ENCODE data around the gene SFTPD.
A peak's percentile ranks its signal among the peaks of the same experiment; 100 is the strongest.
"Not testable (repeated sequence)": the region's sequence is repeated elsewhere in the genome, so short reads cannot be mapped to it uniquely, and the experiment has no call there.

Gene SFTPD

DNA sequence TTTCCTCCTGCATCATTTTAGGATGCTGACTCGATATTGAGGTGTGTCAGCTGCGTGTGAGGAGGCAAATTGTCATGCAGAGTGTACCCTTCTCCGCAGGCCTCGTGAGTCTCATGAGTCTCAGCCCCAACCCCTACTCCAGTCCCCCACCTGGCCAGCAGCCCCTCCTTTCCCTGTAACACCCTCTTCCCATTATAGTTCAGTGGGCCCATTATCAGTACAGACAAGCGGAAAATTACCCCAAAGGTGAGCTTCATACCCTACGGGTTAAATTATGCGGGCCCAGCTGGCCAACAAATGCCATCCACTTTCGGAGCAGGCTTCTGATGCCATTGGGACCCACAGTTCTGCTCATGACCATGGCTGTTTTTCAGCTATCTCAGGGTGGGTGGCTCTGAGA lies 25.2 kb downstream of the SFTPD start:
- DNase-seq = no peak

DNA sequence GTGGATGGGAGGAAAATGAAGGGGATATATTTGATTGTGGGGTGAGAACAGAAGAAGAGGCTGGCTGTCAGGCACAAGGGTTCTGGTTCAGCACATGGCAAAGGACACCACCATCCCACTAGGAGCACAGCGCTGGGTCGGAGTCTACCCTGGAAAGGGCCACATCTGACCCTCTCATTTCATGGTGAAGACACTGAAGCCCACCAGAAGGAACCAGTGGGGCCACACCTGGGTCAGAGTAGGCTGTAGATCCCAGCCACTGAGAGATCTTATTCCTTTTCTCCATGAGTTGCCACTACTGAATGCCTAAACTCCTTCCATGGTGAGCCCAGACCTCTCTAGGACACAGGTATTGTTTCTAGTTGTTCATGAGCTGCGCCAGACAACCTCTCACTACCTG lies 25.8 kb downstream of the SFTPD start:
- no peak for DNase-seq

DNA sequence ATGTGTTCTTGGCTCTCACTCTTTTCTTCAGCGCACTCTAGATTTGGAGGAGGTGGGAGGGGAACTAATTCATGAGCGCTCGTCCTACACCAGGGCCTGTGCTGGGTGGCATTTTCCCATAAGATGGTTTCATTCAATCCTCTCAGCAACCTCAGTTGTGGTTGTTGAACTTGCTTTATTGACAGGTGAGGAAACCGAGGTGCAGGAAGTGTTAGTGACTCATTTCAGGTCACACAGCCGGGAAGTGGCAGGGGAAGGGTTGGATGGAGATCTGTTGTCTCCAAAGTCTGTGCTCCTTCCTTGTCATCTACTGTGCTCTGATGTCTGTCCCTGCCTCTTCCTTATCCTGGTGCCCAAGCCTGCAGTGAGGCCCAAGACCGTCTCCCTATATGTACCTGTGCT lies 26.9 kb downstream of the SFTPD start:
- not testable (repeated sequence) for DNase-seq

DNA sequence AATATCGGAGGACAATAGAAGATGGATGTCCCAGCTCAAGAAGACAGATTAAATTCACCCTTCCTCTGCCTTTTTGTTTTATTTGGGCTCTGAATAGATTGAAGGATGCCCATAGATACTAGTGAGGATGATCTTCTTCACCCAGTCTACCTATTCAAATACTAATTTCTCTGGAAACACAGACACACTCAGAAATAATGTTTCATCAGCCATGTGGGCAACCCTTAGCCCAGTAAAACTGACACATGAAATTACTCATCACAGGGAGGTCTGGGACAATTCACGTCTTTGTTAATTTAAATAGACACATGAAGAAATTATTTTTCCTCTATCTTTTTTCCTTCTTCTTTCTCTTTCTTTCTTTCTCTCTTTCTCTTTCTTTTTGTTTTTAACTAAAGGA lies 33.1 kb downstream of the SFTPD start:
- DNase-seq = not testable (repeated sequence)

DNA sequence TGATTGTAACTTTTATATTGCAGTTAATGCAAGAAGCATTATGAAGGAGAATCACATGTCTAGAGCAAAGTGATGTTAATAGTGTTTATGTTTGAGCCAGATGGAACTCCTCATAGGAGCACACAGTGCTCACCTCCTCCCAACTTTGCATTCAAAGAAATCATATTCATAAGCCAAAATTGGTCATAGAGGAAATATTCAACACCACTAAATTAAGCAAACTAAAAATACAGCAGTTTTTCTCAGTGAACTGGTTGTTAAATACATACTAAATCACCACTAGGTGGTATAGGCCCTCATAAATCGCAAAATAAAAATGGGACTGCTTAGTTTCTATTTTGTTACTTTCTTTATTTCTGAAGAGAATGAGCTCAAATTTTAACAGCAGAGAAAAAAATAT lies 34.4 kb downstream of the SFTPD start:
- not testable (repeated sequence) for DNase-seq

DNA sequence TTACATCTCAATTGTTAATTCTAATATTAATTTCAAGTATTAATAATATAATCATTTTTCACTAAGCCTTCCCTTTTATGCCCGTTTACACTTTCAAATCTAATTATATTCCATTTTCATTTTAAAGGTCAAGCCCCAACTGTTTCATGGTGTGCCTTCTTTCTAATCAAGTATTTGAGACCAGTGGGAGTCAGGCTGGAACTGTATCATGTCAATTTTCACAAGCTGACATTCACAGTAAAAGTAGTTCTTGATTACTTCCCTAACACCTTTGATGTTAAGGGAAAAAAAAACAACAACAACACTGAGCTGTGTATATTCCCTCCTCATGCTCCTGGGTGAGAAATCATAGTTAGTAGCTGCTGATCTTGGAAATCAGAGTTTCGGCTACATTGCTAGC lies 38.1 kb downstream of the SFTPD start:
- no peak for DNase-seq

DNA sequence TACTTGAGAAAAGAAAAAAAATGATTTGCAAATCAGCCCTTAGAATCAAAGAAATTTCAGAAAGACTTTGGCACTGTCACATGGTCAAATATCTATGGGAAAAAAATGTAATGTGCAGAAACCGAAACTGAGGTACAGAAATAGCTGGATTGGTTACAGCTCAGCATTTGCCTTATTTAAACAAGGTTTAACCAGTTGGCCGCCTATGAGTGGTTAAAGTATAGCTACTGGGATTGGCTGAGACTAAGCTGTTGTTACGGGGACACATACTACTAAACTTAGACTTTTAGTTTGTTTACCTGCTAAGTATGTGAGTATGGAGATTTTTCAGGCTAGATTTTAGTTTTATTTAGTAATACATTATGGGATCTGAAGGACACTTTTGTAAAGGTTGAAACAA lies 38.6 kb downstream of the SFTPD start:
- no peak for DNase-seq

DNA sequence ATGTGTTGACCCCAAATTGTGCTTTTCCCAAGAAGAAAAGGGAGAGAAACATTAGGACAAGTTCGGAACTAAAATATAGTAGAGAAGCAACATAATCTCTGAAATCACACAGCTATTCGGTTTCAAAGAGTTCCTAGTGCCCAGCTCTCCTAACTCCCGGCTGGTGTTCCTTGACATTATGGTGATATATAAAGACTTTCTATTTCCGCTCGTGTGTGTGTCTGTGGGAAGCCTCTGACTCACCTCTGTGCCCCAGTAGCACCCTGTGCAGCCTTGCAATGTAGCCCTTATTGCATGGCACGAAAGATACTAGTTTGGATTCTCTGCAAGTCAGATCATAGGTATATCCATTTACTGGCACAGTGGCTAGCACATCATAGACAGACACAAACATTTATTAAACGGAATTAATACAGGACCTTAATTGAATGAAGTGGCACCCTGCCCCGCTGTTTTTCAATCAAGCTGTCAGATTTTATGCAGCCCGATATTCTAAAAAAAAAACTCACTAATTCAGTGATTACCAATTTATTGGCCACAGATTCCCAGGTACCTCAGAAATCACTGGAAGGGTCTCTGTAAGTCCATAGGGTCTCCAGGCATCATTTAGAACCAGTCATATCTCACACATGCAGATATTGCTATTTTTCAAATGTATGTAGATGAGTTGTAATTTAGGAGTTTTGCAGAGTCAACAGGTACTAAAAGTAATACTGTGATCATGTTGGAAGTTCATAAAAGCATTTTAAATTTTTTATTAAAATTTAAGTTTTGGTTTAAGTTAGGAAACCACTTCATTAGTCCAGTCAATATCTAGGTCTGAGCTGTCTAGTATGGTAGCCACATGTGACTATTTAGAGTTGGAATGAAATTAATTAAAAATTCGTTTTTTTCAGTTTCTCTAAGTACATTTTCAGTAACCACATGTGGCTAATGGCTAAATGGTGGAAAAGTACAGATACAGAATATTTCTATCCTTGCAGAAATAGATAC lies 43.3 kb downstream of the SFTPD start:
- DNase-seq = no peak

DNA sequence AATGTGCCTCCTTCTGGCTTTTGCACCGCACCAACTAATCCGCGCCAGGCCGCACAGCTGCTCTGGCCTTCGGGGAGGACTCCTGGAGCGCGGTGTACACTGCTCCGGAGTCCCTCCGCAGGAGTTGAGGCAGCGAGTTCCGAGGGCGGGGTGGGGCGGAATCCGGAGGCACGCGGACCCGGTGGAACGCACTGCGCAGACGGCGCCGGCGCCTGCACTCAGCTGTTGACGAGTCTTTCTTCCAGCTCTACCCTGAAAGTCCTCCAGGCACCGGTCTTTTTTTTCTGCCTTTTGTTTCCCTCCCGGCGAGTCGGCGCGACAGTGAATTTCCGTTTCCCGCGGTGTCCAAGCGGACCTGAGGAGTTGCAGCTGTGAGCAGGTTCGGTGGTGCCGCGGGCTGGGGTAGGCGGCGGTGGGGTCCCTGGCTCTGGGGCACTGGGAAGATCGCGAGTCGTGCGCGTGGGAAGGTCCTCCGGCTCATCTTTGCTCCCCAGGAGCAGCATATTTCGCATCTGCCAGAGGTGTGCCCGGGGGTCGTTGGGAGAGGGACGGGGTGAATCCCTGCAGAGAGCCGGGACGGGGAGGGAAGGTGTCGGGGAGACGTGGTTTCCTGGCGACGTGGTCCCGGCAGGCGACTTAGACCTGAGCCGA lies 44.1 kb downstream of the SFTPD start:
- peak; percentile 53 for DNase-seq

DNA sequence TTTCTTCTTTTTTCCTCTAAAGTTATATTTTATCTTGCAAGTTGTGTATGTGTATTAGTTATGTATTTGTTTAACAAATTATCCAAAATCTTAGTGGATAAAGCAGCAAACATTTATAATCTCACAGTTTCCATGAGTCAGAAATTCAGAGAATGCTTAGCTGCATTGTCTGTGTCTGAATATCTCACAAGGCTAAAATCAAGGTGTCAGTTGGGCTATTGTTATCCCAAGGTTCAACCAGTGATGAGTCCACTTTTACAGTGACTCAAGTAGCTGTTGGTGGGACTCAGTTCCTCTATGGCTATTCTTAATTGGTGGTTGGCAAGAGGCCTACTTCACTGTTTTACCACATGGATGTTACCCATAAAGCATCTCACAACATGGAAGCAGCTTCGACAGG lies 47.3 kb downstream of the SFTPD start:
- DNase-seq = not testable (repeated sequence)

DNA sequence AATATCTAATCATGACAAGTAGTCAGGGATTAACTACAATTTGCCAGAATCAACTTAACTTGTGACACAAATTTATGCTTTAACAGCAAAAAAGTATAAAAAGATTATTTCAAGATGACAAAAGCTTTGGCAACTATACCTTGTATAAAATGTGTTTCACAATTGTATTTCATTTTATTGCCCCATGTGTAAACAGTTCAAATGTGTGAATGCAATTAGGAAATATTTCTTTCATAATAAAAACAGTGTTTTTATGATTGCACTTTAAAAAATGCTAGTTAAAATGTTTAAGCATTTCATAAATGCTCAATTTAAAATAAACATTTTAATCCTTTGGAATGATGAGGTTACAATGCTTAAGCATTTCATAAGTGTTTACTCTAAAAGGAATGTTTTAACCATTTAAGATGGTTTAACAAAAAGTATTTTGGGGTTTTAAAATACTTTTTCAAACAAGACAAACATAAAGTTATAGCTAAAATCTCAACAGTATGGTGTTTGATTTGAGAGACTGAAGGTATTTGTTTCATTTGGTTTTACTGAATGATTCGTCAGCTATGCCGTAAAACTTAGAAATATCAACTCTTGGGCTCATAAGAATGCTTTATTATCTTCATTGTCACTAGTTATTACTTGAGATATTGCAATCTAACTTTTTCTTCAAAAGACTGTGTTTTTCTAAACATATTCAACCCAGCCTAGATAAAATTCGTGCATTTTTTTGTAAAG lies 50.1 kb downstream of the SFTPD start:
- no peak for DNase-seq

DNA sequence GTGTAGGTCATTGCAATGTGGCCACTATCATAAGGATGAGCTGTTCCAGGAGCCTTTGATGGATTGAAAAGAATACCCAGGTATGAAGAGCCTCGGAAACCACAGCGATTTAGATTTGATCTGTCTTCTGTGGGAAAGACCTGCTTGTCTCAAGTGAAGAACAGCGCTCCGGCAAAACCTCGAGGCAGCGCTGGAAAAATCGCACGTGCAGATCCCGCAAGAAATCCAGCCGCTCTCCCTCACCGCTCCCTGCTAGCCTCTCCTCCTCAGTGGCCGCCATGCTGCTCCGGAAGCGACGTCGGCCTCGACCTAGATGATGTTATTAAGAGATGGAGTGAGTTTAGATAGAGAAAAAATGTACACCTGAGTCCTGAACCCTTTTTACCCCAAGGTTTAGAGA lies 56.0 kb downstream of the SFTPD start:
- not testable (repeated sequence) for DNase-seq

DNA sequence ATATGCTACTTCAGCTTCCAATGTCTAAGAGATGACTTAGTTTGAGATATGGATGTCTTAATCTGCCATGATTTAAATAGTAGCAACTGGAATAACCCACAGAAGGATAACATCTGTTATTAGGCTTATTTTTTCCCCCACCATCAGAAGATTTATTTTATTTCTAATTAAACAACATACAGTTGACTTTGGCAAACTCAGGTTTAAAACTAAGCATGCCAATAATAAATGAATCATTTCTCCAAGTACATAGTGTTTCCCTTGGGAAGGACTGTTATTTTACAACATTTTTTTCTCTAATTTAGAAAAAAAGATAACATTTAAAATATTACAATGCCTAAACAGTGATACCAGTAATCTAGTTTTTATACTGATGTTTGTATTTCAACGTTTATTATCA lies 58.4 kb downstream of the SFTPD start:
- no peak for DNase-seq

DNA sequence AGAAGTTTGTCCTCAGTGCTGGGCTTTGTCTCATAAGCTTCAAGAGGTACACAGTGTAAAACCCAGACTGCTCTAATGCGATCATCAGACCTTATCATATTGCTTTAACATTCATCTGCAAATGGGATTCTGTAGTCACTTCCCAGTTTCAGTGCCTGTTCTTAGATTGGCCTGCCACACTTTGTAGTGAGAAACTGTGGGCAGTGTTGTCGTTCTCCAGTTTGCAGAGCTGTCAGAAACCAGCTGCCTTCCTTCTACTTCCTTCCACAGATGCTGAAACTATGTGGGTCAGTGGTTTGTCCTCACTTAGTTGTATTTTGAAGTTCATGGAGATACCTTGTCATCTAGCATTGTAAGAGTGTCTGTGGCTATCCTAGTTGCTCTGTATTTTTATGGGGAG lies 59.9 kb downstream of the SFTPD start:
- not testable (repeated sequence) for DNase-seq
